Mammary epithelial cell (primary cell): ENCODE data around the gene AKR1A1.

Experiments used
- CTCF ChIP-seq, 2 donors: IDR thresholded peaks in 1 of 2; conservative IDR thresholded peaks in 1 of 2; 2 replicates each; pipeline ENCODE4 v1.5.1; 2011 to 2012; ENCODE audit warnings: inconsistent platforms in 2 of 2, low read length in 2 of 2, mild to moderate bottlenecking in 2 of 2, control low read depth in 1 of 2, low read depth in 1 of 2; ENCODE audit not compliant: insufficient read depth in 1 of 2; ENCODE audit errors: extremely low read depth in 1 of 2
- EZH2 ChIP-seq: IDR thresholded peaks from 2 replicates; pipeline ENCODE4 v1.6.1; 2012; ENCODE audit warnings: low read length, inconsistent platforms, borderline replicate concordance

DNA sequence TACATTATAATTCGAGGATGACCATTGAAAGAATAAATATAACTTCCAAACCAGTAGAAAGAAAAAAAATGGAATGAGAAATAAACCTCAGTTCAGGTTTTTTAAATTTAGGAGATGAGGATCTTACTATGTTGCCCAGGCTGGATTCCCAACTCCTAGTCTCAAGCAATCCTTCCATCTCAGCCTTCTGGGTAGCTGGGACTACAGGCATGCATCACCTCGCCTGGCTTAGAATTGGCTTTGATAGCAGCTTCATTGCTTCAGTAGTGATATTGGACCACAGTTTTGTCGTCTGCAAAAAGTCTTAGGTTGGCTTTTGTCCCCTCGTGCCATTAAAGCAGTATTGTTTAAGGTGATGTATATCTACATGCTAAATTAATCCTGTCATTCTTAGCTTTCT is 36.1 kb downstream of the AKR1A1 start:
- no peak for TF ChIP-seq CTCF (conservative IDR thresholded peaks at IDR 0.05 in 1 of 2, IDR thresholded peaks at IDR 0.05 in 1 of 2; ENCODE audit: extremely low read depth in 1 of 2, insufficient read depth in 1 of 2, low read depth in 1 of 2, low read length in 2 of 2)
- no peak for TF ChIP-seq EZH2
